Spleen (tissue), 7 donors: ENCODE measurements around the gene DNAJB1.

ENCODE experiments used
- POLR2A ChIP-seq, 3 donors: fragments of 450-650 bp; IDR thresholded peaks; one replicate each; pipeline ENCODE4 v1.5.1; 2017; ENCODE audit warnings: antibody characterized with exemption in 3 of 3, mild to moderate bottlenecking in 1 of 3
- TF ChIP-seq, protein P1 (sequence below), 11 experiments: fragments of 200-600 bp in 7 of 11; fragments of 450-650 bp in 4 of 11; sonication (generic) in 4 of 11; IDR thresholded peaks in 8 of 11; conservative IDR thresholded peaks in 3 of 11; 1 replicate in 7 of 11; 2 replicates in 4 of 11; pipeline versions ENCODE4 v1.4.0 to v1.8.0; 2016 to 2021; ENCODE audit warnings: antibody characterized with exemption in 11 of 11, inconsistent platforms in 4 of 11, mild to moderate bottlenecking in 1 of 11
- donor health status: DM: no; HTN: no; CAD: no; lungs with moderate emphysema.
- donor health status: DM: no; HTN: no; CAD: no.
- donor health status: DM: no; HTN: no; CAD: no.

DNA sequence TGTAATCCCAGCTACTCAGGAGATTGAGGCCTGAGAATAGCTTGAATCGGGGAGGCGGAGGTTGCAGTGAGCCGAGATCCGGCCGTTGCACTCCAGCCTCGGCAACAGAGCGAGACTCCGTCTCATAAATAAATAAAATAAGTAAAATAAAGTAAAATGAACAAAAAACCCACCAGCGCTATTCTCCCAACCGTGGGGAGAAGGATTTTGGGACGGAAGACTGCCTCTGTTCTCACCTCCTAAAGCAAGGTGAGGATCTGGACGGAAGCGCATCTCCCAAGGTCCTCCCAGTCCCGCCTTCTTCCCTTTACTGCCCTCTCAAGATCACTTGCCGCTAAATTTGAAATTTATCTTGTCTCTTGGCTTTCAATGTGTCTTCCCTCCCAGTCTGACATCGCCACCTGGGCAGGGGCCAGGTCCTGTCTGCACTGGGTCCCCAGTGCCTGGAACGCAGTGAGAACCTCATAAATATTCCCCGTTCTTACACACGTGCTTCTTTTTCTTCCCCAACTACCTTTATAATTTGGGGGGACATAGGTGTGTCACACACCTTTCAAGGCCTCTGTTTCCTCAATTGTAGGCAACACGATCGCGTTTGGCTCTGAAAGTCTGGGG, 1.2 kb upstream of the DNAJB1 start:
- TF ChIP-seq, protein P1, sequence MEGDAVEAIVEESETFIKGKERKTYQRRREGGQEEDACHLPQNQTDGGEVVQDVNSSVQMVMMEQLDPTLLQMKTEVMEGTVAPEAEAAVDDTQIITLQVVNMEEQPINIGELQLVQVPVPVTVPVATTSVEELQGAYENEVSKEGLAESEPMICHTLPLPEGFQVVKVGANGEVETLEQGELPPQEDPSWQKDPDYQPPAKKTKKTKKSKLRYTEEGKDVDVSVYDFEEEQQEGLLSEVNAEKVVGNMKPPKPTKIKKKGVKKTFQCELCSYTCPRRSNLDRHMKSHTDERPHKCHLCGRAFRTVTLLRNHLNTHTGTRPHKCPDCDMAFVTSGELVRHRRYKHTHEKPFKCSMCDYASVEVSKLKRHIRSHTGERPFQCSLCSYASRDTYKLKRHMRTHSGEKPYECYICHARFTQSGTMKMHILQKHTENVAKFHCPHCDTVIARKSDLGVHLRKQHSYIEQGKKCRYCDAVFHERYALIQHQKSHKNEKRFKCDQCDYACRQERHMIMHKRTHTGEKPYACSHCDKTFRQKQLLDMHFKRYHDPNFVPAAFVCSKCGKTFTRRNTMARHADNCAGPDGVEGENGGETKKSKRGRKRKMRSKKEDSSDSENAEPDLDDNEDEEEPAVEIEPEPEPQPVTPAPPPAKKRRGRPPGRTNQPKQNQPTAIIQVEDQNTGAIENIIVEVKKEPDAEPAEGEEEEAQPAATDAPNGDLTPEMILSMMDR (IDR thresholded peaks at IDR 0.05 in 8 of 11, conservative IDR thresholded peaks at IDR 0.05 in 3 of 11): no peak
- no peak for TF ChIP-seq POLR2A (IDR thresholded peaks at IDR 0.05)
